ENCODE measurements around the gene OLFM1.
"Not testable (repeated sequence)": the region's sequence is repeated elsewhere in the genome, so short reads cannot be mapped to it uniquely, and the experiment has no call there.

OLFM1 gene

GRCh38 chr9:135152614-135153334 is 65.3 kb downstream of the OLFM1 start:
- DNase-seq (ENCODE audit: low read depth), result no peak

GRCh38 chr9:135154050-135154615 is 66.7 kb downstream of the OLFM1 start:
- DNase-seq (ENCODE audit: low read depth), result no peak

GRCh38 chr9:135155396-135155795 is 67.9 kb downstream of the OLFM1 start:
- DNase-seq (ENCODE audit: low read depth), result no peak

GRCh38 chr9:135156525-135157510 is 69.3 kb downstream of the OLFM1 start:
- no peak for DNase-seq (ENCODE audit: low read depth)

GRCh38 chr9:135157856-135158563 is 70.5 kb downstream of the OLFM1 start:
- no peak for DNase-seq (ENCODE audit: low read depth)

- no peak for DNase-seq (ENCODE audit: low read depth)
Observed at GRCh38 chr9:135158564-135158937, 71.1 kb downstream of the OLFM1 start.

- no peak for DNase-seq (ENCODE audit: low read depth)
Observed at GRCh38 chr9:135159801-135160200, 72.3 kb downstream of the OLFM1 start.

- DNase-seq (ENCODE audit: low read depth), result no peak
Observed at GRCh38 chr9:135160862-135161261, 73.4 kb downstream of the OLFM1 start.

GRCh38 chr9:135162599-135162998 is 75.1 kb downstream of the OLFM1 start:
- DNase-seq (ENCODE audit: low read depth), result not testable (repeated sequence)

- no peak for DNase-seq (ENCODE audit: low read depth)
Observed at GRCh38 chr9:135163023-135163780, 75.7 kb downstream of the OLFM1 start.

- no peak for DNase-seq (ENCODE audit: low read depth)
Observed at GRCh38 chr9:135164036-135164435, 76.6 kb downstream of the OLFM1 start.

GRCh38 chr9:135165003-135165711 is 77.7 kb downstream of the OLFM1 start:
- no peak for DNase-seq (ENCODE audit: low read depth)

- no peak for DNase-seq (ENCODE audit: low read depth)
Observed at GRCh38 chr9:135165756-135166519, 78.5 kb downstream of the OLFM1 start.

- no peak for DNase-seq (ENCODE audit: low read depth)
Observed at GRCh38 chr9:135166565-135166964, 79.1 kb downstream of the OLFM1 start.

- DNase-seq (ENCODE audit: low read depth), result no peak
Observed at GRCh38 chr9:135167356-135167755, 79.9 kb downstream of the OLFM1 start.

GRCh38 chr9:135167849-135168655 is 80.6 kb downstream of the OLFM1 start:
- DNase-seq (ENCODE audit: low read depth), result no peak

GRCh38 chr9:135169709-135170226 is 82.3 kb downstream of the OLFM1 start:
- DNase-seq (ENCODE audit: low read depth), result no peak

GRCh38 chr9:135170535-135170934 is 83.1 kb downstream of the OLFM1 start:
- DNase-seq (ENCODE audit: low read depth), result no peak
